ENCODE measurements around the gene SYCE3.

The SYCE3 gene

GRCh38 chr22:50503475-50504145 lies 59.1 kb downstream of the SYCE3 start:
- Mint-ChIP-seq H3K36me3 (peaks cover 8% of the 10 kb centered on the region), H3K27me3 (no peaks in the 10 kb centered on the region), H3K4me3 (no peak overlapping the region), H3K4me1 (peaks cover 22% of the 10 kb centered on the region), H3K9me3 (no peaks in the 10 kb centered on the region), H3K27ac (no peak overlapping the region)
- no peak for ATAC-seq

DNA sequence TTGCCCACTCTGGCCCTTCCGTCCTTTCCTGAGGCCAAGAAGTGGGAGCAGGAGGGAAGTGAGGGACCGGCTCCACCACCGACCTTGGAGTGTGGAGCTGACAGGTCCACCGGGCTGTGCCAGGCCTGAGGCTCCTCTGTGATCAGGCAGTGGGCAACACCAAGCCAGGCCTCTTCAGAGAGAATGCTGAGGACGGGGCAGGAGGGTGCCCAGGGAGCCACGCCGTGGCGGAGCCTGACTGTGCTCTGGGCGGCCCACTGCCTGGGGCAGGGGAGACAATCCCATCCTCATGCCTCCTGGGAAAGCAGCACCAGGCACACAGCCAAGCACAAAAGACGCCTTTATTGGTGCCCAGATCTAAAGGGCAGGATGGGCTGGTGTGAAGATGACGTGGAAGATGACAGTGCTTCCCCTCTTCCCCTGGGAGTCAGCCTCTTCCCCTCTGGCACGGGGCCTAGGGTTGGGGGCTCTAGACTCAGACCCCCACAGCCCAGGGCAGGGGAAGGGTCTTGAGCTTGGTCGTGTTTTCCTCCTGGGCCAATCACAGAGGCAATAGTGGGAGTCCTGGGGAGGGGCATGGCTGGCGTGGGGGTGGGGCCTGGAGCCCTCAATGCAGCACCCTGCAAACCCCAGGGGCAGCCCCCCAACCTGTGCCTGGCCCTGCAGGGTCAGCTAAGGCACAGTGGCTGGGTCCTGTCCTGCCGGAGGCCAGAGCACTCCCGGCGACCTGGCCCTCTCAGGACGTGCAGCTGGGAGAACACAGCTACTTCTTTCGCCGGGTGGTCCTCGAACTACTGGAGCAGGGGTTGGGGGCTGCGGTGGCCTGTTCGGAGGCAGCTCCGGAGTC lies 59.9 kb downstream of the SYCE3 start:
- no peak for ATAC-seq
- Mint-ChIP-seq H3K36me3 (peaks cover 8% of the 10 kb centered on the region), H3K9me3 (no peaks in the 10 kb centered on the region), H3K4me1 (peaks cover 28% of the 10 kb centered on the region), H3K27me3 (no peaks in the 10 kb centered on the region), H3K4me3 (no peak overlapping the region), H3K27ac (no peak overlapping the region)

- Mint-ChIP-seq H3K27ac (no peak overlapping the region), H3K27me3 (no peaks in the 10 kb centered on the region), H3K4me1 (peaks cover 26% of the 10 kb centered on the region), H3K36me3 (peaks cover 8% of the 10 kb centered on the region), H3K4me3 (no peak overlapping the region), H3K9me3 (no peaks in the 10 kb centered on the region)
- no peak for ATAC-seq
These were observed 60.6 kb downstream of the SYCE3 start for GRCh38 chr22:50502096-50502495.

Measured in stimulated activated memory B cell treated with anti-CD40 and anti-IgM and Interleukin-4, amounts not matched to agents 10 μg/mL and 1 μg/mL and 100 μg/mL, for 72 hours (primary cell).